NCI-H748 (cell line): ENCODE results near the gene SWT1.
"Not testable (repeated sequence)": the region's sequence is repeated elsewhere in the genome, so short reads cannot be mapped to it uniquely, and the experiment has no call there.

ENCODE experiments used
- DNase-seq: peaks from one replicate; lab custom pipeline; 2025; ENCODE audit not compliant: unreplicated experiment; lab: John Stamatoyannopoulos, UW

Gene SWT1

GRCh38 chr1:185317034-185317885, 160.3 kb downstream of the SWT1 start, which contains the start of gene IVNS1ABP:
Gene IVNS1ABP, minus strand, starts transcription at chr1:185317243. Its CDS starts 7,750 bp downstream, at chr1:185309493.
- peak; percentile 97 for DNase-seq

- peak; percentile 49 for DNase-seq
These were observed 160.9 kb downstream of the SWT1 start for GRCh38 chr1:185317886-185318310.

GRCh38 chr1:185318431-185319138, 161.6 kb downstream of the SWT1 start:
- DNase-seq = peak; percentile 9

- no peak for DNase-seq
These were observed 162.1 kb downstream of the SWT1 start for GRCh38 chr1:185319139-185319475.

- DNase-seq = not testable (repeated sequence)
These were observed 164.1 kb downstream of the SWT1 start for GRCh38 chr1:185321104-185321503.

GRCh38 chr1:185321653-185322221, 164.8 kb downstream of the SWT1 start:
- not testable (repeated sequence) for DNase-seq

- DNase-seq = no peak
These were observed 165.7 kb downstream of the SWT1 start for GRCh38 chr1:185322636-185323035.

- DNase-seq = no peak
These were observed 167.2 kb downstream of the SWT1 start for GRCh38 chr1:185324118-185324517.

GRCh38 chr1:185325413-185325812, 168.4 kb downstream of the SWT1 start:
- no peak for DNase-seq

GRCh38 chr1:185328255-185328654, 171.3 kb downstream of the SWT1 start:
- DNase-seq = no peak

- no peak for DNase-seq
These were observed 177.2 kb downstream of the SWT1 start for GRCh38 chr1:185334182-185334581.

- no peak for DNase-seq
These were observed 180.3 kb downstream of the SWT1 start for GRCh38 chr1:185337246-185337645.

- no peak for DNase-seq
These were observed 182.0 kb downstream of the SWT1 start for GRCh38 chr1:185338719-185339622.

GRCh38 chr1:185341196-185341781, 184.3 kb downstream of the SWT1 start:
- DNase-seq = no peak
